Effector CD8-positive, alpha-beta T cell (primary cell): ENCODE data around the gene GDF15.

Experiments used
- DNase-seq: peaks from one replicate; lab custom pipeline; 2025; lab: John Stamatoyannopoulos, UW

GDF15 gene

GRCh38 chr19:18431351-18432197 is 45.6 kb downstream of the GDF15 start:
- DNase-seq = no peak

GRCh38 chr19:18432275-18433014 is 46.5 kb downstream of the GDF15 start:
- DNase-seq = no peak

GRCh38 chr19:18433015-18433691 is 47.2 kb downstream of the GDF15 start:
- peak; percentile 36 for DNase-seq

- DNase-seq = no peak
These were observed 47.9 kb downstream of the GDF15 start for GRCh38 chr19:18433735-18434398.

GRCh38 chr19:18434411-18435175 is 48.6 kb downstream of the GDF15 start:
- DNase-seq = no peak

- DNase-seq = no peak
These were observed 49.4 kb downstream of the GDF15 start for GRCh38 chr19:18435178-18435841.

GRCh38 chr19:18435842-18436670 is 50.1 kb downstream of the GDF15 start:
- no peak for DNase-seq

GRCh38 chr19:18436671-18437490 is 50.9 kb downstream of the GDF15 start:
- DNase-seq = peak; percentile 82

- peak; percentile 74 for DNase-seq
These were observed 51.8 kb downstream of the GDF15 start, which contains the start of gene ISYNA1 for GRCh38 chr19:18437491-18438330. Gene ISYNA1 (minus strand): TSS chr19:18438133. CDS start chr19:18437979, 154 bp downstream.

GRCh38 chr19:18438331-18439024 is 52.5 kb downstream of the GDF15 start:
- DNase-seq = no peak
